Esophagus squamous epithelium (tissue), 5 donors: ENCODE results near the gene DENND2C. TPM values are rescaled to one million over a fixed set of nuclear protein-coding genes. Genes with fewer than 3 reads are reported as not detected.

Source experiments
- DNase-seq: peaks from one replicate; lab custom pipeline; 2025; lab: John Stamatoyannopoulos, UW
- H3K27ac ChIP-seq, 4 donors: fragments of 200-600 bp; sonication (generic); one replicate each; pipeline ENCODE4 v1.5.1; 2016 to 2019; ENCODE audit warnings: mild to moderate bottlenecking in 1 of 4
- H3K27me3 ChIP-seq, 4 donors: fragments of 200-600 bp; sonication (generic); 1 replicate in 3 of 4; 2 replicates in 1 of 4; pipeline versions ENCODE4 v1.5.1 to v1.6.0; 2017 to 2021; ENCODE audit warnings: antibody characterized with exemption in 1 of 4
- H3K36me3 ChIP-seq, 3 donors: fragments of 200-600 bp; sonication (generic); one replicate each; pipeline ENCODE4 v1.5.1; 2016 to 2019
- H3K4me1 ChIP-seq, 3 donors: fragments of 200-600 bp; sonication (generic); one replicate each; pipeline ENCODE4 v1.5.1; 2017 to 2019
- H3K4me3 ChIP-seq, 4 donors: fragments of 200-600 bp; sonication (generic); 1 replicate in 3 of 4; 2 replicates in 1 of 4; pipeline ENCODE4 v1.5.1; 2016 to 2019; ENCODE audit warnings: mild to moderate bottlenecking in 2 of 4, moderate library complexity in 1 of 4
- H3K9me3 ChIP-seq, 3 donors: fragments of 200-600 bp; sonication (generic); one replicate each; pipeline ENCODE4 v1.5.1; 2016 to 2019
- POLR2A ChIP-seq, 4 donors: fragments of 450-650 bp; IDR thresholded peaks; one replicate each; pipeline ENCODE4 v1.6.1; 2017; ENCODE audit warnings: antibody characterized with exemption in 4 of 4, mild to moderate bottlenecking in 4 of 4, moderate library complexity in 3 of 4
- WGBS, 2 donors: methylation state at CpG; one replicate each; pipeline ENCODE4 v1.1.5; 2018; 5-methylcytosine and 5-hydroxymethylcytosine counted together
- intact Hi-C: fragments of 100-400 bp; cut with DNase I; formaldehyde crosslinking; loops from one replicate; pipeline ENCODE4 v1.15.0; 2022
- total RNA-seq, 4 donors: library from RNA; depleted of rRNA; stranded (reverse); fragments of >200 nt; gene quantifications; one replicate each; pipeline ENCODE4 v1.1.0, GENCODE V29; 2016
- TF ChIP-seq, protein P1 (sequence below), 6 experiments: fragments of 450-650 bp in 4 of 6; fragments of 200-600 bp in 2 of 6; sonication (generic) in 2 of 6; IDR thresholded peaks; one replicate each; pipeline ENCODE4 v1.5.1; 2016 to 2019; ENCODE audit warnings: antibody characterized with exemption in 6 of 6, mild to moderate bottlenecking in 4 of 6, moderate library complexity in 4 of 6
- donor health status: DM: yes; HTN: yes; CAD: no.

DENND2C gene
- total RNA-seq, 4 donors from 2014 or later = 30.3 to 67.0 (median 41.2) TPM

DNA sequence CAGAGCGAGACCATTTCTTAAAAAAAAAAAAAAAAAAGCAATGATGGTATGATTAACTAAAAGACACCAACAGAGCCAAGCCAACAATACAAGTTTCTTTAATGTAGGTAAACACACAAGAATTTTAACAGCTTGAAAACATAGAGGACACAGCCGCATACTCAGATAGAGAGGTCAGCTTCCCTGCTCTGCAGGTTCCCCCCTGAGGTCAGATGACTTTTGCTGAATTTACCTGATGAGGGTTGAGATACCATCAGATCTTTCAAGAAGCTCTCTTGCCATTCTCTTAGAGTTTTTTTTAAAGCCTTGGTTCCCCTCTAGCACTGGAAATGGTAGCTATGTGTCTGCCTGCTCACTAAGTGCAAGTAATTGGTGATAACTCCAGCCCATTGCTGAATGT lies 119.5 kb downstream of the DENND2C start:
- Histone ChIP-seq H3K27me3 (no peaks in the 10 kb centered on the region), H3K9me3 (no peaks in the 10 kb centered on the region), H3K4me3 (no peak overlapping the region), H3K27ac (no peak overlapping the region), H3K4me1 (no peaks in the 10 kb centered on the region), H3K36me3 (no peaks in the 10 kb centered on the region)
- intact Hi-C loops = no loop called here
- TF ChIP-seq POLR2A (IDR thresholded peaks at IDR 0.05) = no peak
- TF ChIP-seq, protein P1, sequence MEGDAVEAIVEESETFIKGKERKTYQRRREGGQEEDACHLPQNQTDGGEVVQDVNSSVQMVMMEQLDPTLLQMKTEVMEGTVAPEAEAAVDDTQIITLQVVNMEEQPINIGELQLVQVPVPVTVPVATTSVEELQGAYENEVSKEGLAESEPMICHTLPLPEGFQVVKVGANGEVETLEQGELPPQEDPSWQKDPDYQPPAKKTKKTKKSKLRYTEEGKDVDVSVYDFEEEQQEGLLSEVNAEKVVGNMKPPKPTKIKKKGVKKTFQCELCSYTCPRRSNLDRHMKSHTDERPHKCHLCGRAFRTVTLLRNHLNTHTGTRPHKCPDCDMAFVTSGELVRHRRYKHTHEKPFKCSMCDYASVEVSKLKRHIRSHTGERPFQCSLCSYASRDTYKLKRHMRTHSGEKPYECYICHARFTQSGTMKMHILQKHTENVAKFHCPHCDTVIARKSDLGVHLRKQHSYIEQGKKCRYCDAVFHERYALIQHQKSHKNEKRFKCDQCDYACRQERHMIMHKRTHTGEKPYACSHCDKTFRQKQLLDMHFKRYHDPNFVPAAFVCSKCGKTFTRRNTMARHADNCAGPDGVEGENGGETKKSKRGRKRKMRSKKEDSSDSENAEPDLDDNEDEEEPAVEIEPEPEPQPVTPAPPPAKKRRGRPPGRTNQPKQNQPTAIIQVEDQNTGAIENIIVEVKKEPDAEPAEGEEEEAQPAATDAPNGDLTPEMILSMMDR (IDR thresholded peaks at IDR 0.05) = no peak
- no peak for DNase-seq
- 82 to 95% methylated on average over 2 of the region's 2 CpGs for WGBS, 2 donors

DNA sequence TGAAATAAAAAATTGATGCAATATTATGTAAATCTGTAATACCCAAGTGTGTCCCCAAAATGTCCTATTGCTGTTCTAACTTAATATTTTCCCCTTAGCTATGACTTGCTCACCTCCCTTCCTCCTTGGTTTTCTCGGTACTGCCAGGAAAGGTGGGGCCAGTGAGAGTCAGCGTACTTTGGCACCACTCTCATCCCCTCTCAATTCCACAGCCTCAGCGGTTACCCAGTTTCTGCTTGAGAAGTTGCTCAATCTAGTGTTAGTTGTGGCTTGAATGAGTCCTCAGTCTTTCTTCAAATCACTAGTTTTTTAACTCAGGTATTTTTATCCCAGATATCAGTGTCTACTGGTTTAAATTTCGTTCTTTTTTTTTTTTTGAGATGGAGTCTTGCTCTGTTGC lies 120.7 kb downstream of the DENND2C start:
- DNase-seq = no peak
- TF ChIP-seq, protein P1 (IDR thresholded peaks at IDR 0.05) = no peak
- no peak for TF ChIP-seq POLR2A (IDR thresholded peaks at IDR 0.05)
- H3K4me3 ChIP-seq = no peak overlapping the region
- H3K27ac ChIP-seq = no peak overlapping the region
- no peaks in the 10 kb centered on the region for H3K36me3 ChIP-seq
- no peaks in the 10 kb centered on the region for H3K27me3 ChIP-seq
- intact Hi-C loops = no loop called here
- WGBS, 2 donors = 38 to 47% methylated on average over 4 of the region's 4 CpGs
- no peaks in the 10 kb centered on the region for H3K4me1 ChIP-seq
- H3K9me3 ChIP-seq = no peaks in the 10 kb centered on the region

DNA sequence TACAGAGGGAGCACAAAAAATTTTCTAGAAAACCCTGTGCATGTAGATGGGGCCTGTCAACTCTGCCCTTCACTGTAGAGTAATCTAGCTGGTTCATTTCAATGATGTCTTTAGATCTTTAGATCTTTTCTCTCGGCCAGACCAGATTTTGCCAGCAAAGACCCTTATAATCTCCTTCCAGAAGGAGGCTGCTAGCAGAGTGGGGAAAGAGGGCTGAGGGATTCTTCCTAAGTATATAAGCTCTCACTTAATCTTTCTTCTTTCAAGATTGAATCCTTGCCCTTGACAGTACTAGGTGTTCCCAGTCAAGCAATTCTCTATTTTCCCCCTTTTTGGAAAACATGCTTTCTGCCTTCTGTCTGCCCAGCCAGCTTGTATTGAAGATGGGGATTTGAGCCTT lies 122.8 kb downstream of the DENND2C start:
- Histone ChIP-seq H3K9me3 (no peaks in the 10 kb centered on the region), H3K36me3 (no peaks in the 10 kb centered on the region), H3K4me3 (no peak overlapping the region), H3K4me1 (no peaks in the 10 kb centered on the region), H3K27me3 (no peaks in the 10 kb centered on the region), H3K27ac (no peak overlapping the region)
- no peak for TF ChIP-seq POLR2A (IDR thresholded peaks at IDR 0.05)
- TF ChIP-seq, protein P1 (IDR thresholded peaks at IDR 0.05) = no peak
- intact Hi-C loops = no loop called here
- 67 to 83% methylated on average over 1 of the region's 1 CpG for WGBS, 2 donors
- no peak for DNase-seq

DNA sequence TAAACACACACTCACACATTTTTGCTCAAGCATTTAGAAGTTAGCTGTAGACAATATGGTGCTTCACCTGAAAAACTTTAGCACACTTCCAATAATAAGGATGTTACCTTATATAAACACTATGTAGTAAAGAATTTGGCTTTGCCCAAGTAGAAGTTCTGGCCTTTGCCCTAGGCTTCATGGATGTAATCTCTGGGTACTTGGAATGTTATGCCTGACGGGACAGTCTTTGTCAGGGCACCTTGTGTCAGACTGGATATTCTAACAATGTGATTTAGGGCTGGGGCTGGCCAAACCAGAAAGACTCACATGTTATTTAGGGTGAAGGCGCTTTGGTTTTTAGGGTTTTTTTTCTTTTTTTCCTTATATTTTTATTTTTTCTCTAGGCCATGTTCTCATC lies 124.1 kb downstream of the DENND2C start:
- TF ChIP-seq, protein P1 (IDR thresholded peaks at IDR 0.05) = no peak
- no peak for TF ChIP-seq POLR2A (IDR thresholded peaks at IDR 0.05)
- no peaks in the 10 kb centered on the region for H3K27me3 ChIP-seq
- H3K27ac ChIP-seq = no peak overlapping the region
- H3K36me3 ChIP-seq = no peaks in the 10 kb centered on the region
- H3K4me3 ChIP-seq = no peak overlapping the region
- no peak for DNase-seq
- WGBS, 2 donors = 79 to 81% methylated on average over 2 of the region's 2 CpGs
- intact Hi-C loops = no loop called here
- H3K4me1 ChIP-seq = no peaks in the 10 kb centered on the region
- no peaks in the 10 kb centered on the region for H3K9me3 ChIP-seq

DNA sequence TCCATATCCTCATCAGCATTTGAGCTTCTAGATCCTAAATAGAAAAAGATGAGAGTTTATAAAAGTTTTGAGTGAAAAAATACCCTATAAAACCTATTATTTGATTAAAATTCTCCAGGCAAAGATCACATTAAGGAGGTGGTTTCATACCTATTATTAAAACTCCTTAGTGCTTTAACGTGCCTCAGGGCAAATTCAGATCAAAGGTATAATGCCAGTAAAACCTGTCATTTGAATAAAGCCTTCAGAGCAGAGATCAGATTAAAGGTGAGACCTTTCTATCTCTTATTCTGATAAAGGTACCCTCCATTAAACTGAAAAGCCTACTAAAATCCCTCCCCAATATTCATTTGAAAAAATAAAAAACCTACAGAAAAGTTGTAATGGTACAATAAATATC lies 124.5 kb downstream of the DENND2C start:
- no peaks in the 10 kb centered on the region for H3K36me3 ChIP-seq
- no peak overlapping the region for H3K4me3 ChIP-seq
- H3K27ac ChIP-seq = no peak overlapping the region
- H3K4me1 ChIP-seq = no peaks in the 10 kb centered on the region
- no peak for DNase-seq
- intact Hi-C loops = no loop called here
- no peaks in the 10 kb centered on the region for H3K9me3 ChIP-seq
- WGBS, 2 donors = 32 to 44% methylated on average over 1 of the region's 1 CpG
- H3K27me3 ChIP-seq = no peaks in the 10 kb centered on the region
- TF ChIP-seq POLR2A (IDR thresholded peaks at IDR 0.05) = no peak

DNA sequence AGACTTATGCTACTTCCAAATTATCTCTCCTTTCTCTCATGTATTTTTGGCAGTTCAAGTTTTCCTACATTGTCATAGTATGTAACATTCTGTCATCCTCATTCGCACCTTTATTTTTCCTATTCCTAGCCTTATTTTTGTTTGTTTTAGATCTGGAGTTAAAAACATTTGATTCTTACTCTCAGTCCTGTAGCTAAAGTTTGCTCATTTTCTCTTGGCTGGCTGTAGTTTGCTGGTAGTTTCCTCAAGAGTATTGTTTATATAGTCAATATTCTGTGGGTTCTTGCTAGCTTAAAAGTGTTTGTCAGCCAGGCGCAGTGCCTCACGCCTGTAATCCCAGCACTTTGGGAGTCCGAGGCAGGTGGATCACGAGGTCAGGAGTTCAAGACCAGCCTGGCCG lies 129.0 kb downstream of the DENND2C start:
- intact Hi-C loops = no loop called here
- Histone ChIP-seq H3K4me1 (no peaks in the 10 kb centered on the region), H3K27ac (no peak overlapping the region), H3K36me3 (no peaks in the 10 kb centered on the region), H3K9me3 (no peaks in the 10 kb centered on the region), H3K27me3 (no peaks in the 10 kb centered on the region), H3K4me3 (no peak overlapping the region)
- TF ChIP-seq POLR2A (IDR thresholded peaks at IDR 0.05) = no peak
- TF ChIP-seq, protein P1 (IDR thresholded peaks at IDR 0.05) = no peak
- WGBS, 2 donors = 45 to 64% methylated on average over 2 to 6 of the region's 6 CpGs
- DNase-seq = no peak
